ENCODE data around the gene ZKSCAN3. TPM values are rescaled to one million over a fixed set of nuclear protein-coding genes. Genes with fewer than 3 reads are reported as not detected.
"Not testable (repeated sequence)": the region's sequence is repeated elsewhere in the genome, so short reads cannot be mapped to it uniquely, and the experiment has no call there.

Gene ZKSCAN3
- 4.3 and 6.0 TPM in 2 replicates for polyA plus RNA-seq (2014; cell fraction: cytosol; rRNA removed)
- polyA plus RNA-seq (2014; cell fraction: nucleus; rRNA removed): 3.1 and 8.1 TPM in 2 replicates

- DNase-seq (ENCODE audit: low spot score): peak; percentile 74
Observed at GRCh38 chr6:28349892-28350737, at the start of gene ZKSCAN3. TSS of gene ZKSCAN3 (plus strand) at chr6:28349947. CDS start at chr6:28359587, 9,640 bp downstream.

DNA sequence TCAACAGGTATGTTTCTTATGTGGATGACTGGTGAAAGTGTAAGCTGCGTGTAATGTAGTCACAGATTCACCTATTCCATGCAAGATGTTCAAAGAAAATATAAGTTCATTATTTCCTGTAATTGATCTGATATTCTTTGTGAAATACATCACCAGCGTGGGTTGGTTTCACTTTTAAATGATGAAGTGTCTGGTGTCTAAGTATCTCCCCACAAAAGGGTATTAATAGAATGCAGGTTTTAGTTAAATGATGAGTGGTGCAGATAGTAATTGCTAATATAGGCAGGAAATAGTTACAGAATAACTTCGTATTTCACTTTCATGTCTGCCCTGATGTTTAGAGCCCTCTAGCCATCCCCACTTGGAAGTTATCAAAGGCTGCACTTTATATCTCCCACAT, 46.2 kb upstream of the ZKSCAN3 start:
- DNase-seq (ENCODE audit: low spot score): no peak

DNA sequence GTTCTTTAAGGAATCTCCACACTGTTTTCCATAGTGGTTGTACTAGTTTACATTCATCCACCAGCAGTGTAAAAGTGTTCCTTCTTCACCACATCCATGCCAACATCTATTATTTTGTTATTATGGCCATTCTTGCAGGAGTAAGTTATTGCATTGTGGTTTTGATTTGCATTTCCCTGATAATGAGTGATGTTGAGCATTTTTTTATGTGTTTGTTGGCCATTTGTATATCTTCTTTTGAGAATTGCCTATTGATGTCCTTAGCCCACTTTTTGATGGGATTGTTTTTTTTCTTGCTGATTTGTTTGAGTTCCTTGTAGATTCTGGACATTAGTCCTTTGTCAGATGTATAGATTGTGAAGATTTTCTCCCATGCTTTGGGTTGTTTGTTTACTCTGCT, 43.4 kb upstream of the ZKSCAN3 start:
- DNase-seq (ENCODE audit: low spot score): not testable (repeated sequence)

- no peak for DNase-seq (ENCODE audit: low spot score)
Observed at GRCh38 chr6:28311139-28311823, 38.5 kb upstream of the ZKSCAN3 start.

DNA sequence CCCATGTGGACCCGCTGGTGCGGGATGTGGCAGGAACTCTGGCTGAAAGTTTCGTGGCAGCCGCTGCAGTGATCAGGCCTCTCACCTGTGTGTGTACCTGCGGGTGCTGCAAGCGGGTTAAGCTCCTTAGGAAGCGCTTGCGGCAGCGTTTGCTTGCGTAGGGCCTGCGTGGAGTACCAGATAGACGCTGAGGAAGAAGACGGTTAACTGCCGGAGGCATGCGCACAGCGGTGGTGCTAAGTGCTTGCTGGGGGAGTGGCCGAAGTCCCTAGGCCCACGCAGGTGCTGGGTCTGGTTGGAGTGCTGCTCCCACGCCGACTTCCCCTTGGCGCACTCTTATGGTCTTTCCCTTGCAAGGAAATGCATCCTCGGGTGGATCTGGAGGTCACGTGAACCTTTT, 36.8 kb upstream of the ZKSCAN3 start:
- no peak for DNase-seq (ENCODE audit: low spot score)

DNA sequence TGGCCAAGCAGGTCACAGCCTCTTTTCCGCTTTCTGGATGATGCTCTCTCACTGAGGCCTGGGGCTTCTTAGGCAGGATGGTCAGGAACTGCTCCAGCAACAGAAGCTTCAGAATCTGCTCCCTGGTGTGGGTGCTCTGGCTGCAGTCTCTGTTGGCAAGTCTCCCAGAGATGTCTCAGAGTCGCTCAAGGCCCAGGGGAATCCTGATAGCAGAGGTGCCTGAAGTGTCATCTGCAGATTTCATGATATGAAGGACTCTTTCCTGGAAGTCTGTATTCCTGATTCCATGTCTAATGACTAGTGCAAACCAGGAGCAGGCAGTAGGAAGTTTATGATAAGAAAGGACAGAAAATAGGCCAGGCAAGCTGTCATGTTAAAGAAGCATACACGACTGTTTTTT, 34.1 kb upstream of the ZKSCAN3 start:
- DNase-seq (ENCODE audit: low spot score): no peak

DNA sequence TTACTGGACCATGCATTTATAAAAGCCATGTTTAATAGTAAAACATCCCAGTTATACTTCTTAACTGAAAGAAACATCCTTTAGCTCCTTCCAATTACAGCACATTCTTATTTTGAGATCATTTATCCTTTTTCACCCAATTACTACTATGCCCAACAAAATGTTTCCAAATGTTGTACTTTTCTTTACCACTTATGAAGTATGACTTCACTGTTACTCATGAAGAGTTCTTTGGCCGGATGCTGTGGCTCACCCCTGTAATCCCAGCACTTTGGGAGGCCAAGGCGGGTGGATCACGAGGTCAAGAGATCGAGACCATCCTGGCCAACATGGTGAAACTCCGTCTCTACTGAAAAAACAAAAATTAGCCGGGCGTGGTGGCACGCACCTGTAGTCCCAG, 31.9 kb upstream of the ZKSCAN3 start:
- not testable (repeated sequence) for DNase-seq (ENCODE audit: low spot score)

DNA sequence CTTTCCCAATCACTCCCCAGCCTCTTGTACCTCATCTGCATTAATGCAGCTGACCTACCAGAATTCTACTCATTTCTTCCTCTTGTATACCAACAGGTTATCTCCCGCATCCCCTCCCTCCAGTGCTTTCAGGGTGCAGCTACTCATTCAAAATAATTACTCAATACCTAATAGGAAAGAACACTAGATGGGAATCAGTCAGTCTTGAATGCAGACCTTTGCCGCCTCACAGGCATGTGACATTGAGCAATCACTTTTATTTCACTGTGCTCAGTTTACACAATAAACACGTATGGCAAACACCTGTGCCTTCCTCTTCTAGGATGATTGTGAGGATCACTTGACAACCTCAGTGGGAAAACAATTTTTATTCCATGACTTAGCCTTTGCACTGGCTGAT, 27.1 kb upstream of the ZKSCAN3 start:
- DNase-seq (ENCODE audit: low spot score): no peak

- no peak for DNase-seq (ENCODE audit: low spot score)
Observed at GRCh38 chr6:28323813-28324424, 25.8 kb upstream of the ZKSCAN3 start.

- no peak for DNase-seq (ENCODE audit: low spot score)
Observed at GRCh38 chr6:28326371-28326948, 23.3 kb upstream of the ZKSCAN3 start.

- DNase-seq (ENCODE audit: low spot score): no peak
Observed at GRCh38 chr6:28330041-28330440, 19.7 kb upstream of the ZKSCAN3 start.

DNA sequence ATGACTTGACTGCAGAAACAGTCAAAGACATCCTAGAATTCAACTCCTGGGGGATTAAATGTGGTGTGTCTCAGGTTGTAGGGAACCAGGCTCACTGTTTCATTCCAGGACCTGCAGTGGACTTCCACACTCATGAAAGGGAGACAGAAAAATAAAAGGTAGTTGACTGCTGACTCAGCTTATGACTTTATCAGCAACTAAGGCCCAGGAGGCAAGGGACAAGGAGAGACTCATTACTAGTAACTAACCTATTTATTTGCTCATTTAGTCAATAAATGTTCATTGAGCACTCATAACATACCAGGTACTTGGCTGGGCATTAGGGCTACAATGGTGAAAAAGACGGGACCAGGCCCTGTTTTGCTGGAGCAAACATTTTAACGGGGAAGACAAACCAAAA, 16.7 kb upstream of the ZKSCAN3 start:
- DNase-seq (ENCODE audit: low spot score): no peak

GRCh38 chr6:28333599-28334018, 16.1 kb upstream of the ZKSCAN3 start:
- no peak for DNase-seq (ENCODE audit: low spot score)

DNA sequence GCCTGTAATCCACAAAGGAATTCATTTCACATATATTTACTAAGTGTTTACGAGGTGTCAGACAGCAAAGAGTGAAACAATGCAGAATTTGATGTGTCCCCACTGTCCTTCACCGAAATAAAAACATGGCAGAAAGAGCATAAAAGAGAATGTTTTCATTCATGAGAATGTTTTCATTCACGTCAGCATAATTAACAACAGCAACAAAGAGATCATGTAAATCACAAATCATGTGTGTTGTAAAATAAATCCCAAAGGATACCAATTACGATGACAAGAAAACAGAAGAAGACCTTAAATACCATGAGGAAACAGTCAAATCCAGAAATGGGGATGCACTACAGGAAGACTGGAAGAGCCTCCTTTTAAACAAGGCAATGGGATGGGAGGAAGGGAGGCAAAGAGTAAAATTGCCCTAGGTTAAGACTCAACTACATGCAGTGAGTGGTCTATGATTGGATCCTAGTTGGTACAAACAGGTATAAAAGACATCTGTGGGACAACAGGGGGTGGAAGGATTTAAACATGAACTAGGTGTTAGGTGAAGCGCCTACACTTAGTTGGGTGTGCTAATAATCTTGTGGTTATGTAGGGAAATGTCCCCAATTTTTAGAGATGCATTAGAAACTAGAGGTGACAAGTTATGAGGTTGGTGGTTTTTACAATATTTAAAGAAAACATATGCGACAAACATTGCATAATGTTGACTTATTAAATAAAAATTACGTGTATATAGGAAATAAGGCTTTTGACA, 15.3 kb upstream of the ZKSCAN3 start:
- no peak for DNase-seq (ENCODE audit: low spot score)

DNA sequence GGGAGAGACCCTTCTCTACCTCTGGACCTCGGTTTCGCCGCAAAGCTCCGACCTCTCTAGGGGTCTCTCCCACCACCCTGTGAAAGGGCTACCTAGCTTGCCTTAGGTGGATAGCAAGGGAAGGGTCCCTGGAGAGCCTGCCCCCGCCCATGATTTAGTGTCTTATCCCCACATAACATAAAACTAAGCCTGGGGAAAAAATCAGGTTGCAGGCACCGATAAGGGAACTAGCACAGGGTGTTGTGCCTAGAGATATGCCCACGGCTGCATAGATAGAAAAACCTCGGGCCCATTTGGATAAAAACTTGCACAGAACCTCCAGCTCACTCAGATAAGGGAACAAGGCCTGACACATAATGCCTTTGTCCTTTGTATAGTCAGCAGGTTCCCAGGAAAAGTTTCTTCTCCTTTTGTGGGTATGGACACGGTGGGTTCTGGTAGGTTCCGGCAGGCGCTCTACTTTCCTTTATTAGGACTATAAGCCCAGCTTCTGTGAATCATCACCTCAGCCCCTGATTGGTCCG, 14.6 kb upstream of the ZKSCAN3 start:
- DNase-seq (ENCODE audit: low spot score): no peak

GRCh38 chr6:28335564-28336283, 14.0 kb upstream of the ZKSCAN3 start, which contains the start of gene ZSCAN31:
TSS of gene ZSCAN31 (minus strand) at chr6:28336148. CDS start at chr6:28329683, 6,465 bp downstream.
- peak; percentile 97 for DNase-seq (ENCODE audit: low spot score)

DNA sequence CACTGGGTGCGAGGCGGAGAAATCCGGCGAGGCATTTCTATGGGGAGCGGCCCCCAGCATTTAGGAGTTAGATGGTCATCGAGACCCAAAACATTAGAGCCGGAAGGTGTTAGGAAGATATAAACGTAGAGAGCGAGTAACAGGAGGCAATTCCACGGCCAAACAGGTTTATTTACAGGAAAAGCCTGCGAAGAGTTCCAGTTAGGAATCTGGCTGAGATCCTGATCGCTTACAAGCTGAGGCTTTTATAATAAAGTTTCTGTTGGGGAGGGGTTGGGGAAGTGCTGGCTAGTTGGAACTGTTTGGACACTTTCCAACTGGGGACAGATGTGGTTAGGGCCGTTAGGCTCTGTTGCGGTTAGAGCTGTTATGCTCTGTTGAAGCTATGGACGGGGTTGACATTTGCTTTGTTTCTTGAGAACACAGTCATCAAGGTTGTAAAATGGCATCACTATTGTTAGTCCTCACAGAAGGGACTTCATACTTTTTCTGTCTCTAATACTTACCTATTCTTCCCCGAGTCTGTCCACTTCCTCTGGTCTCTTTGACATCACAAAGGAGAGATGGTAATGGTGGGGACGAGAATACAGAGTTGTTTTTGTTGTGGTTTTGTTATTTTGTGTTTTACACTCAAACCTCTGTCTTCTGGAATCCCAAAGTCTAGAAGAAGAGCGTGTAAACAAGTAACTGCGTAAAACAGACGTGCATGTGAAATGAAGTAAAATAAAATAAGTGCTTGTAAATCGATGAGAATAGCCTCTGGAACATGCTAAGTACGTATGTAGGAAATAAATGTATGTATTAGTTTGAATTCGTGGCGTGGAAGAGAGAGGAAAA, 13.2 kb upstream of the ZKSCAN3 start:
- no peak for DNase-seq (ENCODE audit: low spot score)

- no peak for DNase-seq (ENCODE audit: low spot score)
Observed at GRCh38 chr6:28337121-28337520, 12.6 kb upstream of the ZKSCAN3 start.

All from SK-N-DZ (cell line).